Measurements from ENCODE around the gene EML6.

DNA sequence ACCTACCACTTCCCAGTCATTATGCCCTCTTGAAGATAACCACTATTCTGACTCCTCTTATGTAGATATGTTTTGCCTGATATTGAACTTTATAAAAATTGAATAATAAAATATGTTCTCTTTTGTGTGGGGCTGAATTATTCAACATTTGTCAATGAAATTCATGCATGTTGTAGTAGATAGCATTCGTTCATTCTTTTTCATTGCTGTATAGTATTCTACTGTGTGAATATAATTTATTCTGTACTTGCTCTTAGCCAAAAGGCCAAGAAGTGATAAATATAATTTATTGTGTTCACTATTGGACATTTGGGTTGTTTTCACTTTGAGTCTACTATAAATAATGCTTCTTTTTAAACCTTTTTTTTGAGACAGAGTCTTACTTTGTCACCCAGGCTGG lies 29.0 kb downstream of the EML6 start:
- TF ChIP-seq EZH2 (IDR thresholded peaks at IDR 0.05; ENCODE audit: borderline replicate concordance, low read length), result no peak
- TF ChIP-seq, protein P1, sequence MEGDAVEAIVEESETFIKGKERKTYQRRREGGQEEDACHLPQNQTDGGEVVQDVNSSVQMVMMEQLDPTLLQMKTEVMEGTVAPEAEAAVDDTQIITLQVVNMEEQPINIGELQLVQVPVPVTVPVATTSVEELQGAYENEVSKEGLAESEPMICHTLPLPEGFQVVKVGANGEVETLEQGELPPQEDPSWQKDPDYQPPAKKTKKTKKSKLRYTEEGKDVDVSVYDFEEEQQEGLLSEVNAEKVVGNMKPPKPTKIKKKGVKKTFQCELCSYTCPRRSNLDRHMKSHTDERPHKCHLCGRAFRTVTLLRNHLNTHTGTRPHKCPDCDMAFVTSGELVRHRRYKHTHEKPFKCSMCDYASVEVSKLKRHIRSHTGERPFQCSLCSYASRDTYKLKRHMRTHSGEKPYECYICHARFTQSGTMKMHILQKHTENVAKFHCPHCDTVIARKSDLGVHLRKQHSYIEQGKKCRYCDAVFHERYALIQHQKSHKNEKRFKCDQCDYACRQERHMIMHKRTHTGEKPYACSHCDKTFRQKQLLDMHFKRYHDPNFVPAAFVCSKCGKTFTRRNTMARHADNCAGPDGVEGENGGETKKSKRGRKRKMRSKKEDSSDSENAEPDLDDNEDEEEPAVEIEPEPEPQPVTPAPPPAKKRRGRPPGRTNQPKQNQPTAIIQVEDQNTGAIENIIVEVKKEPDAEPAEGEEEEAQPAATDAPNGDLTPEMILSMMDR (conservative IDR thresholded peaks at IDR 0.05 in 1 of 2, IDR thresholded peaks at IDR 0.05 in 1 of 2; ENCODE audit: extremely low read depth in 1 of 2, insufficient read depth in 1 of 2, low read depth in 1 of 2, low read length in 2 of 2), result no peak
